Choroid plexus epithelial cell (primary cell): ENCODE results near the gene RPL18A.
"Not testable (repeated sequence)": the region's sequence is repeated elsewhere in the genome, so short reads cannot be mapped to it uniquely, and the experiment has no call there.

ENCODE experiments used
- DNase-seq: peaks from one replicate; pipeline ENCODE4 v3.0.0-alpha.2; 2010; ENCODE audit warnings: low read depth
- H3K4me3 ChIP-seq: 2 replicates; pipeline ENCODE4 v1.5.1; 2011; ENCODE audit warnings: low read depth, mild to moderate bottlenecking, control low read depth, low read length, moderate library complexity
- CTCF ChIP-seq: conservative IDR thresholded peaks from 2 replicates; pipeline ENCODE4 v1.5.1; 2011; ENCODE audit warnings: low read depth, mild to moderate bottlenecking, control low read depth, inconsistent platforms, low read length, moderate library complexity

Gene RPL18A

GRCh38 chr19:17877696-17878095 lies 18.0 kb downstream of the RPL18A start:
- no peak for TF ChIP-seq CTCF
- DNase-seq, result no peak
- H3K4me3 ChIP-seq, result no peak overlapping the region

- TF ChIP-seq CTCF, result no peak
- no peak for DNase-seq
Measured at GRCh38 chr19:17879466-17879865, 19.8 kb downstream of the RPL18A start.

GRCh38 chr19:17881701-17882100 lies 22.0 kb downstream of the RPL18A start:
- TF ChIP-seq CTCF, result no peak
- no peak for DNase-seq
- H3K4me3 ChIP-seq, result no peak overlapping the region

More at GRCh38 chr19:17879466-17879865, 19.8 kb downstream of the RPL18A start:
- no peak overlapping the region for H3K4me3 ChIP-seq

- no peak overlapping the region for H3K4me3 ChIP-seq
- no peak for TF ChIP-seq CTCF
- no peak for DNase-seq
Measured at GRCh38 chr19:17883627-17884410, 24.1 kb downstream of the RPL18A start.

- no peak for DNase-seq
- no peak overlapping the region for H3K4me3 ChIP-seq
- TF ChIP-seq CTCF, result no peak
Measured at GRCh38 chr19:17886515-17886914, 26.8 kb downstream of the RPL18A start.

- not testable (repeated sequence) for DNase-seq, H3K4me3 ChIP-seq
Measured at GRCh38 chr19:17887221-17887620, 27.5 kb downstream of the RPL18A start.

GRCh38 chr19:17888260-17888659 lies 28.6 kb downstream of the RPL18A start:
- no peak for DNase-seq
- no peak for TF ChIP-seq CTCF

More at GRCh38 chr19:17888260-17888659, 28.6 kb downstream of the RPL18A start:
- H3K4me3 ChIP-seq, result no peak overlapping the region
